GM18867 (cell line): ENCODE results near the gene TBC1D3G.
"Not testable (repeated sequence)": the region's sequence is repeated elsewhere in the genome, so short reads cannot be mapped to it uniquely, and the experiment has no call there.

Source experiments
- ATAC-seq: cut with Tn5 transposase; IDR thresholded peaks from one replicate; pipeline ENCODE4 v1.9.1; 2021; ENCODE audit warnings: mild to moderate bottlenecking, moderate library complexity; ENCODE audit not compliant: unreplicated experiment

TBC1D3G gene

DNA sequence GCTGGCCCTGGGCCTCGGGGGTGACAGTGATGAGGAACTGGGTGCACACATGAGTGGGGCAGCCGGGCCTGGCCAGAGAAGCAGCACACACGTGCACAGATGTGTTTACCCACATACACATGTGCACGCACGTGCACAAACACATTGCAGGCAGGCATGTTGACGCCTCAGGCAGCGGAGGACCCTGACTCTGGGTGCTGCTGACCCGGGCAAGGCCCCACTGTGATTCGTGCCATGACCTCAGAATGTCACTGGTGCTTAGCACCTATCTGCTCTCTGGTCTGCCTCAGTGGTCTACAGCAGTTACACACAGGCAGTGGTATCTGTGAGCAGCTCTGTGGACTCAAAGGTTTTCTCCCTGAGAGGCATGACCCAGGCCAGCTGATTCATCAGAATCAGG, at the start of gene TBC1D3G:
TBC1D3G (plus strand) TSS at position 301 of the 400 bp plus-strand sequence. CDS start 1,528 bp downstream, outside the sequence.
- ATAC-seq, result not testable (repeated sequence)

- not testable (repeated sequence) for ATAC-seq
These were observed 40.4 kb upstream of the TBC1D3G start for GRCh38 chr17:36283256-36283655.

DNA sequence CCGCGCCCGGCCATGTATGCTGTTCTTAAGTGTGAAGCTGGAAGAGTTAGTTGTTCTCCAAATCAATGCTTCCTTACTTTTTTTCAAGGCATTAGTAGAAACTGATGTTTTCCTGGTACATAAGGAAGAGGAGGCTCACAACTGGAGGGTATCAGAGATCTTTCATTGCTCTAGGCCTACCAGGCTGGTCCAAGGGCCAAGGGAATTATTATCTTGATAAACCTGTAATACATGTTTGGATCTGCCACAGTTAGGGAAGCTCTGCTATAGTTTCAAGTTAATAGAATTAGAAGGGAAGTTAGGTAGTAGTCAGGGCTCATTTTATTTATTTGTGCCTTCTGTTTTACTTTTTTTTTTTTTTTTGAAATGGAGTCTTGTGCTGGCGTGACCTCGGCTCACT, 39.5 kb upstream of the TBC1D3G start:
- not testable (repeated sequence) for ATAC-seq

- not testable (repeated sequence) for ATAC-seq
These were observed 33.6 kb upstream of the TBC1D3G start for GRCh38 chr17:36289965-36290612.

DNA sequence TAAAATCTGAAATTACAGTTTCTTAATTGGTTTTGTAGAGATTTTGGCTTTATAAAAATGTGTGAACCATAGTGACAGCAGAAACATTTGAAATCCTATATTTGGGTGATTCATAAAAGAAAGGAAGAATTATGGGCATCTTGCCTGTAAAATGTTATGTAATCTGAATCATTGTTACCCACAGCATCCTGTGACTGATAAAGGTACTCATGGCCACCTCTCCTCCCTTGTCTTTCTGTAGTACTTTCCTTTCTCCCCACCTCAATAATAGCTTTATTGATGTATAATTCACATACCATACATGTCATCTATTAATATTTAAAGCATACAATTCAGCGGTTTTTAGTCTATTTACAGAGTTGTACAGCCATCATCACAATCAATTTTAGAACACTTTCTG, 28.5 kb upstream of the TBC1D3G start:
- not testable (repeated sequence) for ATAC-seq

DNA sequence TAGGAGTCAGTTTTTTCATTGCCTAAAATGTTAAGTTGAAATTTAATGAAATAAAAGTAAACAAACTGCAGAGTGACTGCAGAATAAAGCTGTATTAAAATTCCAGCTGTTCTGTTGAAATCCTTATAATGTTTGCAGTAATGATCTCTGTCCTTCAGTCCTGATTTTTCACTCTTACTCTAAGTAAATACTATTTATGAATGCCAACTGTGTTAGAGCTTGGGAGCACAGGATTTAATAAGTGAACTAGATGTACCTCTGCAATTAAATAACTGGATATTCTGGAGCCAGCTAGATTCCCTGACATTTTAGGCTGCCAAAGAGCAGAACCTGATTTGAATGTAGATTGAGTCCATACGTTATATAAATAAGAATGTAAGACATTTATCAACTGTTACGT, 7.9 kb upstream of the TBC1D3G start:
- not testable (repeated sequence) for ATAC-seq

DNA sequence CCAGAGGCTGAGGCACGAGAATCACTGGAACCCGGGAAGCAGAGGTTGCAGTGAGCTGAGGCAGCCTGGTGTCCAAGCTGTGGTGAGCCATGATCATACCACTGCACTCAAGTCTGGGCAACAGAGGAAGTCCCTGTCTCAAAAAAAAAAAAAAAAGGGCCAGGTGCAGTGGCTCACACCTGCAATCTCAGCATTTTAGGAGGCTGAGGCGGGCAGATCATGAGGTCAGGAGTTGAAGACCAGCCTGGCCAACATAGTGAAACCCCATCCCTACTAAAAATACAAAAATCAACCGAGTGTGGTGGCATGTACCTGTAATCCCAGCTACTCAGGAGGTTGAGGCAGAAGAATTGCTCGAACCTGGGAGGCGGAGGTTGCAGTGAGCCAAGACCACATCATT, 38.8 kb downstream of the TBC1D3G start:
- not testable (repeated sequence) for ATAC-seq

GRCh38 chr17:36375938-36376337, 52.3 kb downstream of the TBC1D3G start:
- ATAC-seq, result not testable (repeated sequence)
